HTR-8/SVneo (cell line): Measurements from ENCODE around the gene ASB2.

Experiments
- DNase-seq: peaks from one replicate; pipeline ENCODE4 v3.0.0; 2011; ENCODE audit warnings: low spot score, mixed read lengths; ENCODE audit not compliant: insufficient read length
- FAIRE-seq: peaks from 2 replicates; lab custom pipeline; 2011; peaks lifted over from hg19 to GRCh38; lab: Jason Lieb, UNC

ASB2 gene

DNA sequence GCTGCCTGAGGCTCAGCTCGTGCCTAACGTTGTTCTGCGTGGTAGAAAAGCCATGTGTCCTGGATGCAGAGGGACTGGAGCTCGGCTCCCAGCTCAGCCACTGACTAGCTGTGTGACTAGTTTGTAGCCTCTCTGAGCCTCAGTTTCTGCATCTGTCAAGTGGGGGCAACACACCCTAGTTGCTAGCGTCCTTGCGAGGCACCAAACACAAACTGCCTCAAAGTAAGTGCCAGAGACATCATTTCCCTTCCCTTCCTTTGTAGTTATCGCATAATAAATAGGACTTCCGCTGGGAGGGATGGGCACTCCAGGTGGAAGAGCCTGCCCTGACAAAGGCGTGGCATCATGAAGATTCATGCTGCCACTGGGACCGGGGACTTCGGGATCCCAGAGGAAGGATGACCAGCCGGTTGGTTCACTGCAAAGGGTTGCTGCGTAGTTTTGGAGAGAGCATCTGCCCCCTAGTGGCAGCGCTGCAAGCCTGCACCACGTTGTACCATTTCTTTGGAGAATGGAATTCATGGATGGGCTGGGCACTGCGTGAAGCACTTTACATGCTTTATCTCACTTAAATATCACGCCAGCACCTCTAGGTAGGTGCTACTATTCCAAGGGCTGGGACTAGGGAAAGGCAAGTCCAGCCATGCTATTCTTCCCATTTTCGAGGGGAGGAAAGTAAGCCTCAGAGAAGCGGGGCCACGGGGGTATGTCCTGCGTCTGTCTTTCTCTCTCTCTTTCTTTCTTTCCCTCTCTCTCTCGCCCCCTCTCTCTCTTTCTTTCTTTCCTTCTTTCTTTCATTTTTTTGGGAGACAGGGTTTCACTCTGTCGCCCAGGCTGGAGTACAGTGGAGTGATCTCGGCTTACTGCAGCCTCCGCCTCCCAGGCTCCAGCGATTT, 25.4 kb upstream of the ASB2 start:
- FAIRE-seq = peak; percentile 82

GRCh38 chr14:94001016-94001415, 24.6 kb upstream of the ASB2 start:
- DNase-seq = no peak

More for the DNA sequence above, 25.4 kb upstream of the ASB2 start:
- DNase-seq = peak; percentile 87

DNA sequence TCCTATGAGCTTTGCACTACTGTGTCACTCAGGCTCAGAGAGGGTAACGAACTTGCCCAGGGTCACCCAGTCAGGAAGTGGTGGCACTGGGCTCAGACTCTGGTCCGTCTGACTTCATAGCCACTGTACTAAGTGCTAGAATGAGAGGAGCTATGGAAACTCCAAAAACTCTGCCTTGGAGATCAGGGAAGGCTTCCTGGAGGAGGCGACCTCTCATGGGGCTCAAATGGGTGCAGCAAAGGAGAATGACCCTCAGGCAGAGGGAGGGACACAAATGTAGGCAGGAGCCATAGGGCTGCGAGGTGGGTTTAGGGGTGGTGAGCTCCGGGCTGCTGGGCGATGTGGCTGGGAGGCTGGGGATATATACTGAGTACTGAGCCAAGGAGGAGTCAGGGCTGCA, 23.9 kb upstream of the ASB2 start:
- no peak for FAIRE-seq
- no peak for DNase-seq

More at GRCh38 chr14:94001016-94001415, 24.6 kb upstream of the ASB2 start:
- FAIRE-seq = no peak

- no peak for FAIRE-seq
Observed at GRCh38 chr14:93999573-93999972, 23.2 kb upstream of the ASB2 start.

DNA sequence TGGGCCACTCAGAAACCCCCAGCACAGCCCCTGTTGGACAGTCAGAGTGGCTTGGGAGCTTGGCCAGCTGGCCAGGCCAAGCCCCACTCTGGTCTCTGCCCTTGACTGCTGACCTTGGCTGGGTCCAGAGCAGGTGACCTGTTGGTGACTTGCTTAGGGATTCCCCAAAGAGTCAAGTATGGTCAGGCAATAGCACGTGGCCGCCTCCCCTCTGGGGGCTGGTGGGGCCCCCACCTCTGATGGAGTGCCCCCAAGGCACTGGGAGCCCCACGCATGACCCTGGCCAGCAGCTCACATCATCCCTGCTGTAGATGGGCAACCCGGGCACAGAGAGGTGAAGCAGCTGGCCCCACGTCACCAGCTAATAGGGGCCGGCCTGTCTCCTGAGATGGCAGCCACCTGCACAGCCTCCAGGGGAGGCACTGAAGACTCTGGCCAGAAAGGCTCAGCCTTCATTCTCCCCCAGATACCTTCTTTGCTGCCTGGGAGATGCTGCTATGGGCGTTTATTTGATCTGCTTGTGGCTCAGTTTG, 22.6 kb upstream of the ASB2 start:
- FAIRE-seq = no peak
- no peak for DNase-seq

More at GRCh38 chr14:93999573-93999972, 23.2 kb upstream of the ASB2 start:
- DNase-seq = no peak

DNA sequence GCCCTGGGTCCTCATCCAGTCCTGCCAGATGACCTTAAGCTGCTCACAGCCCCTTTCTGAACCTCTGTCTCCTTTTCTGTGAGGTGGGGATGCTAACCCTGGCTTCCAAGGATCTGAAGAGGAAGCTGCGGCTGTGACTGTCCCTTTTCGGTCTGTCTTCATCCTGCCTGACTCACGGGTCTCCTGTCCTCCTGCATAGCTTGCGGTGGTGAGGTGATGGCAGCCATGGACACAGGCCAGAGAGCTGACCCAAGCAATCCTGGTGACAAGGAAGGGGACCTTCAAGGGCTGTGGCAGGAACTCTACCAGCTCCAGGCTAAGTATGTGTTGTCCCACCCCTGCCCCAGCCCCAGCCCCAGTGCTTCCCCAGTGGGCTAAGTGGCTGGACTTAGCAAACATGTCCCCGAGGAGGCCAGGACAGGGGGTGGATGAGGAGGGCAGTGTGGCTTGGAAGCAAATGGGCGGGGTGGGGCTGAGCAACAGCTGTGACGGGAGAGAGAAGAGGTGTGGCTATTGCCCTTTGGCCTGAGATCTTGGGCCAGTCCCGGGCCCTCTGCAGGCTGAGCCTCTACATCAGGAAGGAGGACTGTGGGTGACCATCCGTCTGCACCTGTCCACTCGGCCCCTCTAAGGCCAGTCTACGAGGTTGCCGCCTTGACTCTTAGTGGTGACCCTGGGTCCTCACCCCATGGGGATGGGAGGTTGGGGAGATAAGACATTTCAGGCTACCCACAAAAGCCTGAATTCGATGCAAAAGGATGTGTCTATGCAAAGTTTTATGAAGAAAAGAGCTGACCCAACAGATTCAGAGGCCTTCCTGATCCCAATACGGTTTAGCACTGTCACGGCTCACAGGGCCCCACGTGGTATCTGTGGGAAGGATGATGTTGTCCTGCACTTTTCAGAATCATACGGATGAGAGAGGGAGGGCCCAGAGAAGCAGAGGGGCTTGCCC, 21.8 kb upstream of the ASB2 start:
- DNase-seq (no peak), FAIRE-seq (no peak)

DNA sequence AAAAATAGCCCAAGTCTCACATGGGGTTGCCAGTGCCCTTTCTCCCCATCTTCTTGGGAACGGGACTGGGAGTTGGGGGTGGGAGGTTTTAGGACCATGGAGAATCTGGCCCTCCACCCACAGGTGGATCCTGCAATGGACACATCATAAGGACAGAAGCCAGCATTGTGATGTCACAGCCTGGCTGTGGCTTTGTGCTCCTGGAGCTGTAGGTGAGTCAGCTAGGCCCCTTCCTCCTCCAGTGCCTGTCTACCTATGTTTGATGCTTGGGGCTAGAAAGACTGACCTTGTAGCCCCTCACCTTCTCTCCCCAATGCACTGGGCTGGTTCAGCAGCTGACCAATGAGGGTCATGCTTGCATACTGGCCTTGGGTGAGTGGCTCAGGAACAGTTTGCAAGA, 20.7 kb upstream of the ASB2 start, which contains the start of gene CCDC197:
CCDC197 (plus strand) TSS at position 220 of the 400 bp plus-strand sequence. CDS start 831 bp downstream, outside the sequence.
- no peak for FAIRE-seq
- no peak for DNase-seq

DNA sequence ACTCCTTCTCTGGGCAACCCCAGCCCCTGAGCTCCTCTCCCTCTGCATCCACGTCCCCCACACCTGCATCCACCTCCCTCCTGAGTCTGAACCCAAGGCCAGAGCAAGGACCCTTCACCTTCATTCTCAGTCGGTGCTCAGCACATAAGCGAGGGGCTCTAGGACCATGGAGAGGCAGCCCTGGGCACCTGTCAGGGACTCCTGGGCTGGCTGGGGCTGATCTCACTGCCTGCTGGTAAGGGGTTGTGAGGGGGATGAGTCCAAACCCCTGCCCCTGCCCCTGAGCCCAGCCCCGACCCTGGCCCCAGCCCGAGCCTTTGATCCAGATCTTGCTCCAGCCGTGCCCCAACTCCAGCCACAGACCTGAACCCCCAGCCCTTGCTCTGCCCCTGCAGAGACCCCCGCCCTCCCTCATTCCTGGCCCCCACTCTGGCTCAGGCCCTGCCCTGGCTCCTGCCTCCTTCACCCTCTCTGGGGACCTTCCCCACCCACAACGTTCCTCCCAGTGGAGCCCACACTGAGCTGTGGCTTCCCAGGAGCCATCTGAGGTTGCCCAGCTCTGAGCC, 19.8 kb upstream of the ASB2 start:
- no peak for FAIRE-seq
- DNase-seq = no peak

GRCh38 chr14:93994919-93995682, 18.7 kb upstream of the ASB2 start:
- FAIRE-seq (peak; percentile 80), DNase-seq (peak; percentile 50)

GRCh38 chr14:93993382-93993781, 17.0 kb upstream of the ASB2 start:
- no peak for FAIRE-seq

GRCh38 chr14:93991649-93992048, 15.3 kb upstream of the ASB2 start:
- no peak for FAIRE-seq

More at GRCh38 chr14:93993382-93993781, 17.0 kb upstream of the ASB2 start:
- DNase-seq = no peak

DNA sequence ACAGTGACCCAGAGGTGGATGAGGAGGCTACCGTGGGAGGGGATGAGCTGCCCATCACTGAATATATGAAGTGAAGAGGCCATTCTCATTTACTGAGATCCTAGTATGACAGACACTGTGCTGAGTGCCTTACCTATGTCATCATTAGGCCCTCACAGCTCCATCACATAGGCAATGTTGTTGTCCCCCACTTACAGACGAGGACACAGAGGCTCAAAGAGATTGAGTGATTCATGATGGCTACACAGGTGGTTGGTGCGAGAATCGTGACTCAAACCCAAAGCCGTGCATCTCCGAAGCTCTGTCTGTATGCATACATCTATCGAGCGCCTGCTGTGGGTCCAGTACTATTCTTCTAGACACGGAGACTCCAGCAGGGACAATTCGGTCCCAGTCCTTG, 14.8 kb upstream of the ASB2 start:
- DNase-seq (no peak), FAIRE-seq (no peak)

More at GRCh38 chr14:93991649-93992048, 15.3 kb upstream of the ASB2 start:
- DNase-seq = no peak

GRCh38 chr14:93989939-93990338, 13.6 kb upstream of the ASB2 start:
- DNase-seq = no peak
- no peak for FAIRE-seq

DNA sequence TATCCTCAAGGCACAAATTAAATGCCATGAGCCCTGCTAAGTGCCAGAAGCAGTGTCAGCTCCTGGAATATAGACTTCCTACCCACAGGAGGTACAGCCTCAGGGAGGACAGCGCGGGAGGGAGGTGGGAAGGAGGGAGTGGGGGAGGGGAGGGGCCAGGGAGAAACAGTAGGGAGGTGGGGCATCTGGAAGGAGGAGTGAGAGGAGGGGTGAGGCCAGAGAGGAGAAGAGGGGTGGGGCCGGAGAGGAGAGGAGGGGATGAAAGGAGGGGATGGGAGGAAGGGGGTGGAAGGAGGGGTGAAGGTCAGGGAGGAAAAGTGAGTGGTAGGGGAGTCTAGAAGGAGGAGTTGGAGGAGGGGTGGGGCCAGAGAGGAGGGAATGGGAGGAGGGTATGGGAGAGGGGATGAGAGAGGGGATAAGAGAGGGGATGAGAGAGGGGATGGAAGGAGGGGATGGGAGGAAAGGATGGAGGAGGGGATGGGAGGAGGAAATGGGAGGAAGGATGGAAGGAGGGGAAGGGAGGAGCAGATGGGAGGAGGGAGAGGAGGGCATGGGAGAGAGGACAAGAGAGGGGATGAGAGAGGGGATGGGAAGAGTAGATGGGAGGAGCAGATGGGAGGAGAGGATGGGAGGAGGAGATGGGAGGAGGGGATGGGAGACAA, 11.6 kb upstream of the ASB2 start:
- DNase-seq (no peak), FAIRE-seq (no peak)

GRCh38 chr14:93987376-93987775, 11.0 kb upstream of the ASB2 start:
- FAIRE-seq = no peak

DNA sequence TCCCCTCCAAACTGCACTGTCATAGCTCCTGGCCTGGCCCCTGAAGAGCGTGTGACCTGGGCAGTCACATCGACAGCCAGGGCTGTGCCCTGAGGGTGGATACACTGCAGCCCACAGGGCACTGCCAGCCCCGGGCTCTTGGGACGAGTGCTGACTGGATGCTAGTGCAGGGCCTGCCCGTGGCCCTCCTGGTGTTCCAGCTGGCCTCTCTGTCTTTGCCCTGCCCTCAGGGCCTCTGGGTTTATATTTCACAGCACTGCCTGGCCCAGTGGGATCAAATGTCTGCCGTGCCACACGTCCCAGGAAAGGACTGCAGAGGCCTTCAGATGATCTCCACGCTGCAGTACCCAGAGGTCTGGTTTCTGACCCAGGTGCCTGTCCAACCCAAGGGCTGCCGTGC, 10.6 kb upstream of the ASB2 start:
- peak; percentile 39 for DNase-seq
- no peak for FAIRE-seq

More at GRCh38 chr14:93987376-93987775, 11.0 kb upstream of the ASB2 start:
- no peak for DNase-seq

GRCh38 chr14:93984987-93985410, 8.6 kb upstream of the ASB2 start:
- DNase-seq (peak; percentile 63), FAIRE-seq (peak; percentile 98)

DNA sequence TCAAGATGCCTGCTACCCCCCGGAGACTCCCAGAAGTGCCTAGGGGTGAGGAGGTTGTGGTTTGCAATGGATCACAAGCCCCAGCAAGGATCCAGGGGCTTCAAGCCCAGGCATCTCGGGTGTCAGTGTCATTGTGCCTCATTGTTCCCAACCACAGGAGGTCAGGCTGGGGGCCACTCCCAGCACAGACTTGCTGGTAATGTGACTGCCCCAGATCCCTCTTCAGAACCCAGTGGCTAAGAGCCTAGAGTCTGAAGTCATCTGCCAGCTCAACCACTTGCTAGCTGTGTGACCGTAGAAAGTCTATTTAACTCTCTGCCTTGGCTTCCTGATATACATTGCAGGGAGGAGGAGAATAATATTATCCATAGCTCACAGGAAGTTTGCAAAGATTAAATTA, 7.7 kb upstream of the ASB2 start:
- no peak for FAIRE-seq
- no peak for DNase-seq
